HG03196 (cell line): Measurements from ENCODE around the gene KRTCAP2.
A peak's percentile ranks its signal among the peaks of the same experiment; 100 is the strongest.
"Not testable (repeated sequence)": the region's sequence is repeated elsewhere in the genome, so short reads cannot be mapped to it uniquely, and the experiment has no call there.

Experiments
- ATAC-seq: cut with Tn5 transposase; IDR thresholded peaks from one replicate; pipeline ENCODE4 v1.9.1; 2021; ENCODE audit not compliant: unreplicated experiment

KRTCAP2 gene

DNA sequence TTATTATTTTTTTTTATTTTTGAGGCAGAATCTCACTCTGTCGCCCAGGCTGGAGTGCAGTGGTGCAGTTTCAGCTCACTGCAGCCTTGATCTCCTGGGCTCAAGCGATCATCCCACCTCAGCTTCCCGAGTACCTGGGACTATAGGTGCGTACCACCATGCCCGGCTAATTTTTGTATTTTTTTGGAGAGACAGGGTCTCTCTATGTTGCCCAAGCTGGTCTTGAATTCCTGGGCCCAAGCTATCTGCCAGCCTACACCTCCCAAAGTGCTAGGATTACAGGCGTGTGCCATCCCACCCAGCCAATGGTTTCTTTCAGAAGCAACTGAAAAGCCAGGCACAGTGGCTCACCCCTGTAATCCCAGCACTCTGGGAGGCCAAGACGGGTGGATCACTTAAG lies 2.3 kb downstream of the KRTCAP2 start:
- no peak for ATAC-seq

DNA sequence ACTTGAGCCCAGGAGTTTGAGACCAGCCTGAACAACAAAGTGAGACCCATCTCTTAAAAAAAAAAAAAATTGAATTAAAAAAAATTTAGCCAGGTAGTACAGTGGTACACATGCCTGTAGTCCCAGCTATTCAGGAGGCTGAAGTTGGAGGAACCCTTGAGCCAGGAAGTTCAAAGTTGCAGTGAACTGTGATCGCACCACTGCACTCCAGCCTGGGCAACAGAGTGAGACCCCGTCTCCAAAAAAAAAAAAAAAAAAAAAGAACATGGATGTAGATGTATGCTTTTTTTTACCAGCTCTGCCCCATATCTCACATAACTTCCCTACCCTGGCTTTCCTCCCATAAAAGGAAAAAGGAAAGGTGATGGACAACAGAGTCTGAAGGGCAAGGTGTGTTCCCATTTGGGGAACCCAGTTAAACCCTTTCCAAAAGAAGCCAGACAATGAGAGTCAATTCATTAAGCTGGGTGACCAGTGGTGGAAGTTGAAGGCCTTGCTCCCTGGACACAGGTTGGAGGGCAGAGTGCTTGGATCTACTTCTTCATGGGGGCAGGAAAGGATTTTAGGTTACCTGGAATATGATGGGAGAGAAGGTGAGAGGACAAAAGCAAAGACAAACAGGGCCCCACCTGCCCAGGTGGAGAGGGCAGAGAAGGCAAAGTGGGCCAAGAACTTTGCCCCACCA lies 2.9 kb downstream of the KRTCAP2 start:
- no peak for ATAC-seq

DNA sequence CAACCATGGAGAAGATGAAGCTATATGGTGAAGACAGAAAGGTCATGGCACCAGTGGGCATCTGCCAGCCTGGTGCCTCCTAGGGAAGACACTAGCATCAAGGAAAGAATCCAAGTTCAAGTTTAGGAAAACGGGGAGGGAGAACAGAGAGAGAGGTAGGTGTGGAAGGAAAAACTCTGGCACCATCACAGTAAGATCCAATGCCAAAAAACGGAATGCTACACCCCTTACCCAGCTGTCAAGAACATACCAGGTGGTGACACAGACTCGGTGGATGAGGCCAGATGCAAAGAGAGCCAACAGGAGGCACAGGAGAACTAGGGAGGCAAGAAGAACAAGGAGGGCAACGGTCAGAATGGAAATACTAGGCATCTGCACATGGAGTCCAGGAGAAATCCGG lies 3.6 kb downstream of the KRTCAP2 start:
- ATAC-seq: no peak

DNA sequence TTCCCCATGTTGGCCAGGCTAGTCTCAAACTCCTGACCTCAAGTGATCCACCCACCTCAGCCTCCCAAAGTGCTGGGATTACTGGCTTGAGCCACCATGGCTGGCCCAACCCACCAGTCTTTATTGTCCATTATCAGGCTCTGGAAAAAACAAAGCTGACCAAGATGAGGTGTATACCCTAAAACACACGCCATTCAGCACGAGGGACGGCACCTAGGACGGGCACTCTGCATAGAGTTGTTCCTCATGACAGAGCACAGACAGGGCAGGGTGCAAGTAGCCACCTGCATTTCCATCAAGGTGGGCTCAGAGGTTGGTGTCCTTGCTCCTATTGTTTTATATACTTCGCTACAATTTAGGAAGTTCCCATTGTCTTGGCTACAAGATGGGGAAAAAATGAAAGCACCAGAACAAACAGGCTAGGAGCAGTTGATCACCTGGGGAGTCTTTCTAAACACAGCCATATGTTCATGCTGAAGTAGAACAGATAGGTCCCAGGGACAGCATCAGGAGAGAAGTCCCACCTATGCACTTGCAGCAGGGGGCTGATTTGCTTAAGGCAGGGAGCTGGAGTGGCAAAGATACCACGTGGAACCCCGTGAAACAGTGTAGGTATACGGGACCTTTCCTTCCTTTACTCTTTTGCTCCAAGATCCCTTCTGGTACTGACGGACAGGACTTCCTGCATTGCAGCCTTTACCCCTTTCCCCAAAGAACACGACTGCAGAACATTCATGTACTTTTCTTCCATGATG lies 4.5 kb downstream of the KRTCAP2 start:
- ATAC-seq: no peak

DNA sequence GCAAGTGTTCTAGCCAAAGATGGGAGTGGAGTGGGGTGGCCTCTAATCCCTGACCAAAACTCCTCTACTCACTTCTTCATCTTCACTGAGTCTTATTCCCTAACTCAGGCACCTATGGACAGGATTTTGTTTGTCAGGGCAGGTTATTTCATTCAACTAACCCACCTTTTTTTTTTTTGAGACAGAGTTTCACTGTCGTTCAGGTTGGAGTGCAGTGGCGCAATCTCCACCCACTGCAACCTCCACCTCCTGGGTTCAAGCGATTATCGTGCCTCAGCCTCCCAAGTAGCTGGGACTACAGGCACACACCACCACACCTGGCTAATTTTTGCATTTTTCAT lies 5.0 kb downstream of the KRTCAP2 start:
- ATAC-seq: not testable (repeated sequence)

DNA sequence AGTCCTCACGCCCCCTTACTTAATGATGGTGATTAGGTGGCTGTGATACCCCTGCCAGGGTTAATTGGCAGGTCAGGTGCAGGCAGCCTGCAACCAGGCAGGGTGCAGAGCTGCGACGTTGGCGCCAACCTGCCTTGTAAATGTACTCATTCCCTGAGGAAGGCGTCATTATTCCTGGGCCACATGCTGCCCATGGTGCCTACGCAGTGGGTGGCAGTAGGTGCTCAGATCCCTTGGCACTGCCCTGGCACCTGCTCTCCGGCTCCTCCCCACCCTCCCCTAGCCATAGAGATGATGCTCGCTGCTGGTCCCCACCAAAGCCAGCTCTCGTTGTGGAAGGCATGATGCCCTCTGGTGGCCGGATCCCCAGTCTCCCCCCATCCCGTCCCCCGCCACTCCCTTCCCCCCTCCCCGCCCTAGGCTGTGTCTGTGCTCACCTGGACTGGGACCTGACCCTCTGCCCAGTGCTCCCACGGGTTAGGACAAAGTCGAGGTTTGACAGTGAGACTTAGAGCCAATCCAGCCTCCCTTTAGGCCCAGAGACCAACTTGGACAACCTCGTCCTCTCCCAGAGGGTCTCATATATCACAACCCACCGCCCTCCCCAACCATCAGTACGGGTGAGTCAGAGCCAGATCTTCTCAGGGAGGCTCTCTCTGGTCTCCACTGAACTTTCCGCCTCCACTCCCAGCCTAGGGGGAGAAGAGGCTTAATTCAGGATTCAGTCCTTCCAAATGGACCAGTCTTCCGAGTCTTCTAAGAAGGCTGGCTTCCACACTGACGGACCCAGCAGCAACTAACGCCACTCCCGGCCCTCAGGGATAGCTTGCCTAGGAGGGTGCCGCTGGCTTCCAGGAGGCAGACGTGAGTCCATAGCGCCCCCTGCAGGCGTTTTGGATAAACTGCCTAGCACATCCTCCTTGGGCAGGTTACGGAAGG lies 5.7 kb downstream of the KRTCAP2 start:
- ATAC-seq: peak; percentile 48

DNA sequence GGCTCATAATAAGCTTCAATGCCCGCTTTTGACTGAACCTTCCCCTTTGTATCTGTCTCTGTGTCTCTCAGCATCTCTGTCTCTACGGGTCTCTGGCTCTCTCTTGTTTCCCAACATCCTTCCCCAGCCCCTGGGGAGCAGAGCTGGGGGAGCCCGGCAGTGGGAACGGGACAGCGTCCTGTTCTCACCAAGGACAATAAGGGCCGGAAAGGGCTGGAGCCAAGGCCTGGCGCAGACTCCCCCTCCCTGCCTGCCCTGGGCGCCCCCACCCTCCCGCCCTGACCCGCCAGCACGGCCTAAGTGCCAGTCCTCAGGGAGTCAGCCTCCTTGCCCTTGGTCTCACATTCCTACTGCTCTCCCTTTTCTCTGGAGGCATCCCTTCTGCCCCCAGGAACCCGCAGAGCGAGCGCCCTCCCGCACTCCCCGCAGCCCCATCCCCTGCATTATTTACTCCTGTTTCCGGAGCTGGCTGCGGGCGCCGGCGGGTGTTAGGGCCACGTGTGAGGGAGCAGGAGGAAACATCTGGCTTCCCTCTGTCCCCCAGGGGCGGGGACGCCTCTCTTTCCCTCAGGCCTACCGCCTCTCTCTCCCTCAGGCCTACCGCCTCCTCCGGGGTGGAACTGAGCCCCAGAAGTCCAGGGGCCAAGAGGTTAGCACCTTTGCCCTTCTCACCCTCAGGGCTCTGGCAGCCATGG lies 6.5 kb downstream of the KRTCAP2 start:
- no peak for ATAC-seq

DNA sequence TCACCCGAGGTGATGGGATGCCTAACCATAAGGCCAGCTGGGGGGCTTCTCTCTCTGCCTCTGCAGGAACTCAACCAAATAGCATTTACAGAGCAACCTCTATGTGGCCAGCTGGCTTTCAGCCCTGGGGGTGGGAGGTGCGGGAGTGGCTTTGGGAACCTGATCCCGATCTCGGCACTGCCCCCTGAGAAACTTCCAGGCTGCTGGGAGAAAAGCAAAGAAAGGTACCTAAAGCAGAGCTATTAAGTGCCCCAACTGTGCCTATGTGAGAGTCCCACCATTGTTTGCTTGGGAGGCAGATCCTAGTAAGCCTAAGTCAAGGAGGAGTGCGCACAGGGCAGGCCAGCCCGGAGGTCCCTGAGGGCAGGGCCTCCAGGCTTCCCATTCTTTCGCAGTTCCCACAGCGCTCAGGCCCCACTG lies 7.0 kb downstream of the KRTCAP2 start:
- ATAC-seq: no peak

DNA sequence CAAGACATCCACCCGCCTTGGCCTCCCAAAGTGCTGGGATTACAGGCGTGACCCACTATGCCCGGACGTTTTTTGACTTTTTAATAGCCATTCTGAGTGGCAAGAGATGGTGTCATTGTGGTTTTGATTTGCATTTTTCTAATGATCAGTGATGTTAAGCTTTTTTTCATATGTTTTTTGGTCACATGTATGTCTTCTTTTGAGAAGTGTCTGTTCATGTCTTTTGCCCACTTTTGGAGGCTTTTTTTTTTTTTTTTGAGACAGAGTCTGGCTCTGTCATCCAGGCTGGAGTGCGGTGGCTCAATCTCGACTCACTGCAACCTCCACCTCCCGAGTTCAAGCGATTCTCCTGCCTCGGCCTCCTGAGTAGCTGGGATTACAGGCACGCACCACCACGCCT lies 8.5 kb downstream of the KRTCAP2 start:
- ATAC-seq: not testable (repeated sequence)

DNA sequence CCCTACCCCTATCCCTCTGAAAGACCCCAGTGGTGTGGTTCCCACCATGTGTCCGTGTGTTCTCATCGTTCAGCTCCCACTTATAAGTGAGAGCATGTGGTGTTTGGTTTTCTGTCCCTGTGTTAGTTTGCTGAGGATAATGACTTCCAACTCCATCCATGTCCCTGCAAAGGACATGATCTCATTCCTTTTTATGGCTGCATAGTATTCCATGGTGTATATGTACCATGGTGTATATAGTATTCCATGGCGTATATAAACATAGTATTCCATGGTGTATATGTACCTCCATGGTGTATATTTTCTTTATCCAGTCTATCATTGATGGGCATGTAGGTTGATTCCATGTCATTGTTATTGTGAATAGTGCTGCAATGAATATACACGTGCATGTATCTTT lies 9.3 kb downstream of the KRTCAP2 start:
- not testable (repeated sequence) for ATAC-seq

DNA sequence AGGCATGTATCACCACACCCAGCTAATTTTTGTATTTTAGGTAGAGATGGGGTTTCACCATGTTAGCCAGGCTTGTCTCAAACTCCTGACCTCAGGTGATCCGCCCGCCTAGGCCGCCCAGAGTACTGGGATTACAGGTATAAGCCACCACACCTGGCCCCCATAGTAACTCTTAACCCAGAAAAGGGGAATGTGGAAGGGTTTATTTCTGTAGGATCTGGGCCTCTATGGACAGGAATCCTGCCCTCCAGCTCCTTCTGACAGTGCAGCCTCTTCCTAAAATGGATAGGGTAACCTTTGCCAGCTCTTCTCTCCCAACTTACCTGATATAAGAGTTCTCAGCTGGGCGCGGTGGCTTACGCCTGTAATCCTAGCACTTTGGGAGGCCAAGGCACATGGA lies 10.5 kb downstream of the KRTCAP2 start:
- ATAC-seq: not testable (repeated sequence)

DNA sequence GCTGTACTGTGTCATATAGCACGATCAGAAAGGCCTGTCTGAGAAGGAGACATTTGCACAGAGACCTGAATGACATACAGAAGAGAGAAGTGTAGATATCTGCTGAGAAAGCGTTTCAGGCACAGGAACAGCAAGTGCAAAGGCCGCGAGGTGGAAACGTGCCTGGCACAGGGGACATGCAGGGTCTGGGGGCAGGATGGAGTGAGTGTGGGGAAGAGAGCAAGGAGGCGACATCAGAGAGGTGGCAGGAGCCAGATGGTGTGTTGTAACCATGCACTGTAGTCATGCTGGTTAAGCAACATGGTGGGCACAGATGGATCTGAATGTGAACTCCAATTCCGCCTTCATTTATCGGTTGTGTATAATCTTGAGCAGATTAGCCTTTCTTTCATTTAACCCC lies 13.0 kb downstream of the KRTCAP2 start:
- ATAC-seq: no peak

DNA sequence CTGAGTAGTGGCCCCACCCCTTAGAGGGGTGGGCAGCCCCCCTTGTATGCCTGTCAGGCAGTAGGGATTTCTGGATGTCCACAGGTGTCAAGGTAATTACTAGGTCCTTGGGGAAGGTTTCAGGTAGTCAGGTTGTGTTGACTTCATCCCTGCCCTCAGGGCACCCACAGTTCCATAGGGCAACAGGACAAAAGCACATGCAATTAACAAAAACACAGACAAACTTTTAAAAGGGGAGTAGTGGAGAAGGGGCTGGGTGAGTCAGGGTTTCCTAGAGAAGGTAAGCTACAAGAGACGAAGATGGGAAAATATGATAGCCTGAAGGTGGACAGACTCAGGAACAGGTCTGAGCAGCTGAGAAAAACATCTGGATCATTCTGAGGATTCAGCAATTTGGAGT lies 14.1 kb downstream of the KRTCAP2 start:
- no peak for ATAC-seq

DNA sequence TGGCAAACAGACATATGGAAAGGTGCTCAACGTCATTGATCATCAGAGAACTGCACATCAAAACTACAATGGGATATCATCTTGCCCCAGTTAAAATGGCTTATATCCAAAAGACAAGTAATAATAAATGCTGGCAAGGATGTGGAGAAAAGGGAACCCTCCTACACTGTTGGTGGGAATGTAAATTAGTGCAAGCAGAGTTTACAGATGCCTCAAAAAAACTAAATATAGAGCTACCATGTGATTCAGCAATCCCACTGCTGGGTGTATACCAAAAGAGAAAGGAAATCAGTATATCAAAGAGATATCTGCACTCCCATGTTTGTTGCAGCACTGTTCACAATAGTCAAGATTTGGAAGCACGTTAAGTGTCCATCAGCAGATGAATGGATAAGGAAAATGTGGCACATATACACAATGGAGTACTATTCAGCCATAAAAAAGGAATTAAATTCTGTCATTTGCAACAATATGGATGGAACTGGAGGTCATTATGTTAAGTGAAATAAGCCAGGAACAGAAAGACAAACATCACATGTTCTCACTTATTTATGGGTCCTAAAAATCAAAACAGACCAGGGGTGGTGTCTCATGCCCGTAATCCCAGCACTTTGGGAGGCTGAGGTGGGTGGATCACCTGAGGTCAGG lies 17.0 kb downstream of the KRTCAP2 start:
- not testable (repeated sequence) for ATAC-seq

DNA sequence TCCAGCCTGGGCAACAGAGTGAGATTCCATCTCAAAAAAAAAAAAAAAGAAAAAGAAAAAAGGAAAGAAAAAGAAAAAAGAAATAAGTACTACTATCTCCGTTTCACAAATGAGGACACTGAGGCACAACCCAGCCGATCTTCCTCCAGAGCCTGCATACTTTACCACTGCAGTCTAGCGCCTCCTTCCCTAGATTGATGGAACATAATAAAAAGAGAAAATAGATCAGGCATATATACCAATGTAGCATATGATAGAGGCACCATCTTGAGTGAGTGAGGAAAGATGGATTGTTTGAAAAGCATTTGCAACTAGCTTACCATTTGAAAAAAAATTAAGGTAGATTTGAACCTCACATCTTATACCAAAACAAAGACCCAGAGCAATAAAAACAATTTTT lies 27.6 kb downstream of the KRTCAP2 start:
- no peak for ATAC-seq

DNA sequence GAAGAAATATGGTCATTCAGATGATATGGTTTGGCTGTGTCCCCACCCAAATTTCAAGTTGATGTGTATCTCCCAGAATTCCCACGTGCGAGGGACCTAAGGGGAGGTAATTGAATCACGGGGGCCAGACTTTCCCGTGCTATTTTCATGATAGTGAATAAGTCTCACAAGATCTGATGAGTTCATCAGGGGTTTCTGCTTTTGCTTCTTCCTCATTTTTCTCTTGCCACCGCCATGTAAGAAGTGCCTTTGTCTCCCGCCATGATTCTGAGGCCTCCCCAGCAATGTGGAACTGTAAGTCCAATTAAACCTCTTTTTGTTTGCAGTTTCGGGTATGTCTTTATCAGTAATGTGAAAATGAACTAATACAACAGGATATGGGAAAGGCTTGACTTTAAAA lies 31.4 kb downstream of the KRTCAP2 start:
- ATAC-seq: no peak

DNA sequence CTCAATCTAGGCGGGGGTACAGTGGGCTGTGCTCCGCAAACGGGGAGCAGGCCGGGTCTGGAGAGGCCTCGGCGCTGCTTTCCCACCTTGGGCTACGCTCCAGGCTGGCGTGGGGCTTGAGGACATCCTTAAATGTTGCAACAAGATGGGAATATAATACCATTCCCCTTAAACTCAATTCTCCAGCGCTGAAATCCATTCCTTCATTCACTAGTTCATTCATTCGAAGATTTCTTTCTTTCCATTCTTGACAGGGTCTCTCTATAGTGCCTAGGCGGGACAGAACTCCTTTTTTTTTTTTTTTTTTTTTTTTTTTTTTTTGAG lies 32.5 kb downstream of the KRTCAP2 start:
- ATAC-seq: no peak

DNA sequence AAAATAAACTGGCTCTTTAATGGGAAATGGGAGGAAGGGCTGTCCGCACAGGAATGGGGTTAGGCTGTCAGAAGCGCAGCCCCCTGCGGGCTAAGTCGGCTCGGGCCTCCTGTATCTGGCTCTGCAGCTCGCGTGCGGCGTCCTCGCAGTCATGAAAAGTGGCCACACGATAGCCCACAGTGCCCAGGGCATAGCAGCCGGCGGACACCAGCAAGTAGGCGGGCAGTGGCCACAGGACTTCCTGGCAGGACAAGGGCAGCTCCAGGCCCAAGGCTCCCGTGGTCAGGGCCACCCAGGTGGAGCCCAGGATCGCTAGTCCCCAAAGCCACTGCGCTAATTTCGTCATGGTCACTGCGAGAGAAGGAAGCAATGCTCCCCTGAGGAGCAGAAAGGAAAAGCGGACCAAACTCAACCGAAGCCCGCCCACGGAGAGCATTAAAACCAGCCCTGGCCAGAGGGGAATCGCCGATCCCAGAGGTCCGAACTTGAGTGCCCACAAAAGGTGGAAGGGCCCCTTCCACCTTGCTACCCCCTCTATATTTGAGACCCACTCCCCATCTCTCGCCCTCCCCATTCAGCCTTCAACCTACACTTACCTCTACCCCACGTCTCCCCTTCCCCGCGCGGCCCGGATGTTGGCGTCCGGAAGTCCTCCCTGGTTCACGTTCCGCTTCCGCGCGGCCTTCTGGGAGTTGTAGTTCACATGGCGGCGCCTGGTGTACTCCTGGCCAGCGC lies 33.0 kb downstream of the KRTCAP2 start, which contains the start of gene DPM3:
Gene DPM3, minus strand, starts transcription at position 637 of the 735 bp plus-strand sequence. Its CDS starts 291 bp downstream, at position 346.
- ATAC-seq: peak; percentile 75

DNA sequence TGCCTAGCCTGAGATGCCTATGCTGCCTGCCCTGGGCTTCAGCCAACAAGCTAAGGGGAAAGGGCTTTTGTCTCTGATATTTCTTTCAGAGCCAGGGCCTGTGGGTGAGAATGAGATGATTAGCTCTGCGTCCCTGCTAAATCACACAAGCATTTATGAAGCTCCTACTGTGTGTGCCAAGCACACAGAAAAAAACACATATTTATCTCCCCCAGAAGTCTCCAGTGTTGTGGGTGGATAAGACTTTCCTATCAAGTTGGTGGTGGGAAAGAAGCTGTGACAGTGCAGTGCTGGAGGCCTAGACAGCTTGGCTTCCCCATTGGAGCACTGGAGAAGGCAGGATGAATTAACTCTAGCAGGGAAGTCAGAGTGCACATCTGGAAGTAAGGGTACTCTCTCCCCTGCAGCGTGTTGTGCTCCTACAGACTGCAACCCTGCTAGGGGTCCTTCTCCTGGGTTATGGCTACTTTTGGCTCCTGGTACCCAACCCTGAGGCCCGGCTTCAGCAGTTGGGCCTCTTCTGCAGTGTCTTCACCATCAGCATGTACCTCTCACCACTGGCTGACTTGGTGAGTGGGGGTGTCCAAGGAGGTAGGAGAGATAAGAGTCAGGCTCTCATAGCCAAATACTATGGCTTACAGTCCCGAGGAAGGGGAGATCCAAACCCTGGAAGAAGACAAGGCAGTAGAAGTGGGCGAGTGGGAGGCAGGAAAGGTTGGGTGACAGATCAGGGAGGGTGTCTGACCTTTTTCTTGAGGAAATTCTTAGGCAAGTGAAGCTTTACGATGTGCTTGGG lies 35.8 kb downstream of the KRTCAP2 start:
- no peak for ATAC-seq
